Skeletal muscle satellite cell (primary cell): Measurements from ENCODE around the gene SCUBE3.

ENCODE experiments used
- H3K27me3 ChIP-seq: 2 replicates; pipeline ENCODE4 v1.7.0; 2013; ENCODE audit warnings: low read length; ENCODE audit not compliant: control insufficient read depth, insufficient read depth
- H3K36me3 ChIP-seq: 2 replicates; pipeline ENCODE4 v1.7.0; 2013; ENCODE audit warnings: mild to moderate bottlenecking, control low read depth, low read length; ENCODE audit not compliant: insufficient read depth
- H3K4me1 ChIP-seq: 2 replicates; pipeline ENCODE4 v1.7.0; 2013; ENCODE audit warnings: low read length; ENCODE audit not compliant: control insufficient read depth, insufficient read depth
- H3K4me2 ChIP-seq: 2 replicates; pipeline ENCODE4 v1.7.0; 2013; ENCODE audit warnings: mild to moderate bottlenecking, low read length
- H3K4me3 ChIP-seq: 2 replicates; pipeline ENCODE4 v1.7.0; 2013; ENCODE audit warnings: low read length
- H3K9ac ChIP-seq: 2 replicates; pipeline ENCODE4 v1.7.0; 2013; ENCODE audit warnings: mild to moderate bottlenecking, low read depth, low read length, moderate library complexity
- H3K9me3 ChIP-seq: replicated peaks from 2 replicates; pipeline ENCODE4 v1.7.0; 2013; ENCODE audit warnings: mild to moderate bottlenecking, control low read depth, low read length

SCUBE3 gene

DNA sequence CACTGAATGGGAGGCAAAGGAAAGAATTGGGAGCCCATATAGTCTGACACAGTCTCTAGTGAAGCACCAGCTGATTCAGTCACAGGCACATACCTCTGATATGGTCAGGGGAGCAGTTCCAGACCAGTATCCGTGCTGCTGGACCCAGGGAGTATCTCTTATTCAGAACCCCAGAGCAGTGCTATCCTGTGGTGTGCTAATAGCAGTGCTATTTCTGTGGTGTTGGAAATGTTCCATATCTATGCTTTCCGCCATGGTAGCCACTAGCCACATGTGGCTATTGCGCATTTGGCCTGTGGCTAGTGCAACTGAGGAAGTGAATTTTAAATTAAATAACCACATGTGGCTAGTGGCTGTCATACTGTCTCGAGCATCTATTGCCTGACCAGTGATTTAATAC is 11.0 kb downstream of the SCUBE3 start:
- Histone ChIP-seq H3K4me3 (no peak overlapping the region), H3K27me3 (no peaks in the 10 kb centered on the region), H3K36me3 (peaks cover 13% of the 10 kb centered on the region), H3K9ac (no peak overlapping the region), H3K9me3 (no peaks in the 10 kb centered on the region), H3K4me2 (no peak overlapping the region), H3K4me1 (no peaks in the 10 kb centered on the region)

GRCh38 chr6:35228481-35228880 is 14.7 kb downstream of the SCUBE3 start:
- Histone ChIP-seq H3K9ac (no peak overlapping the region), H3K36me3 (peaks cover 35% of the 10 kb centered on the region), H3K4me1 (no peaks in the 10 kb centered on the region), H3K4me3 (no peak overlapping the region), H3K27me3 (no peaks in the 10 kb centered on the region), H3K4me2 (no peak overlapping the region), H3K9me3 (no peaks in the 10 kb centered on the region)

- H3K27me3 ChIP-seq = no peaks in the 10 kb centered on the region
- no peak overlapping the region for H3K4me2 ChIP-seq
- peaks cover 38% of the 10 kb centered on the region for H3K36me3 ChIP-seq
- no peak overlapping the region for H3K9ac ChIP-seq
- H3K4me3 ChIP-seq = no peak overlapping the region
- no peaks in the 10 kb centered on the region for H3K9me3 ChIP-seq
- H3K4me1 ChIP-seq = no peaks in the 10 kb centered on the region
Measured at GRCh38 chr6:35229304-35229703, 15.5 kb downstream of the SCUBE3 start.

DNA sequence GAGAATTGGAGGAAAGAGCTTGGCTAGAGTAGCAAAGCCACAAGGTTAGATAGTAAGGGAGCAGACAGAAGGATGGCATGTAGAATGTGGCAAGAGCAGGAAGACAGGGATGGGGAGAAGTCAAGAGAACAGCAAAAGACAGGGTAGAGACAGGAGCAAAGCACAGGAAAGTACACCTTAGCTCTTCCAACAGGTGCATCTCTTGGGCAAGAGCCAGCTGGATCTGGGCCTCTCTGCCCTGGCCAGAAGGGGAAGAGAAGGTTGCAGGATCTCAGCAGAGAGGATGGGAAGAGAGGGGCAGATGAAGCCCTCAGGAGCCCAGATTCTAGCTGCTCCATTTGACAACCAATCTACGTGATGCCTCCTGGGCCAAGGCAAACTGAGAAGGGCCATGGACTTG is 16.7 kb downstream of the SCUBE3 start:
- Histone ChIP-seq H3K9ac (no peak overlapping the region), H3K4me3 (no peak overlapping the region), H3K4me2 (no peak overlapping the region), H3K4me1 (no peaks in the 10 kb centered on the region), H3K27me3 (no peaks in the 10 kb centered on the region), H3K9me3 (no peaks in the 10 kb centered on the region), H3K36me3 (peaks cover 46% of the 10 kb centered on the region)

- H3K27me3 ChIP-seq = no peaks in the 10 kb centered on the region
- H3K9ac ChIP-seq = no peak overlapping the region
- H3K4me3 ChIP-seq = no peak overlapping the region
- no peaks in the 10 kb centered on the region for H3K4me1 ChIP-seq
- H3K4me2 ChIP-seq = no peak overlapping the region
- H3K36me3 ChIP-seq = peaks cover 46% of the 10 kb centered on the region
- H3K9me3 ChIP-seq = no peaks in the 10 kb centered on the region
Measured at GRCh38 chr6:35230950-35231349, 17.2 kb downstream of the SCUBE3 start.

- H3K4me1 ChIP-seq = no peaks in the 10 kb centered on the region
- no peaks in the 10 kb centered on the region for H3K27me3 ChIP-seq
- H3K4me2 ChIP-seq = no peak overlapping the region
- no peak overlapping the region for H3K4me3 ChIP-seq
- peaks cover 51% of the 10 kb centered on the region for H3K36me3 ChIP-seq
- H3K9me3 ChIP-seq = no peaks in the 10 kb centered on the region
- no peak overlapping the region for H3K9ac ChIP-seq
Measured at GRCh38 chr6:35231563-35231962, 17.8 kb downstream of the SCUBE3 start.

DNA sequence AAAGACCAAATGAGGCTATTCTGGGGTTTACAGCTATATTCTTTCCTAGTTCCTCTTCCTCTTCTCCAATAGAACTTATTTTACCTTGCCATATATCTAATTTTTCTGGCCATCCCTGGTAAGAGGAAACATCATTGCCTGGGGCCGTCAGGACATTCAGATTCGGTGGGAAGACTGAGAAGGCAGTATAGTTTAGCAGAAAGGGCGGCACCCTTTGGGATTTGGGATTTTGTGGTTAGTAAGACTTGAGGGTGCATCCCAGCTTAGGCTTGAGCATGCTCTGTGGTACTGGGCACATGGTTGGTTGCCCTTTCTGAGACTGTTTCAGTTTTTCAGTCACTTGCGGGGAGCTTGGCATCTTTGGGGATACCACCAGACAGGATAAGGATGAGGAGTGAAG is 21.1 kb downstream of the SCUBE3 start:
- no peak overlapping the region for H3K4me2 ChIP-seq
- H3K36me3 ChIP-seq = peaks cover 61% of the 10 kb centered on the region
- no peaks in the 10 kb centered on the region for H3K9me3 ChIP-seq
- H3K27me3 ChIP-seq = no peaks in the 10 kb centered on the region
- H3K9ac ChIP-seq = no peak overlapping the region
- H3K4me1 ChIP-seq = no peaks in the 10 kb centered on the region
- H3K4me3 ChIP-seq = no peak overlapping the region

- Histone ChIP-seq H3K4me2 (no peak overlapping the region), H3K36me3 (peaks cover 64% of the 10 kb centered on the region), H3K9ac (no peak overlapping the region), H3K4me1 (no peaks in the 10 kb centered on the region), H3K9me3 (no peaks in the 10 kb centered on the region), H3K27me3 (no peaks in the 10 kb centered on the region), H3K4me3 (no peak overlapping the region)
Measured at GRCh38 chr6:35236223-35236622, 22.5 kb downstream of the SCUBE3 start.

DNA sequence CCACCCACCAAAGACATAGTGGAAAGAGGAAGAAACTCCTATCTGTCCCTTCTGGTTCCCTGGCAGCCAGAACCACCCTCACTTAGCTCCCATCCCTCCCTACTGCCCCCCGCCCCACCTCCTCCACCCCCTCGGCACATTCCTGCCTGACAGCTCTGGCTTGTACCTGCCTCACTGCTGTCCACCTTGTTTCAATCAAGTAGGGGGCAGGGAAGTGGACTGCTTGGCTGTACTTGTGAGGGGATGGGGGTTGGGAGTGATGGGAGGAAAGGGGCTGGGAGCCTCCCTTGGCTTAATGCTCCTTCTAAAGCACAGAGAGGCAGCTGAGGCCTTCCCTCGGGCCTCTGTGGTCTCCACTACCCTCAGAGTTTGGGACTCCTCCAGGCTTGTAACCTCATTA is 23.7 kb downstream of the SCUBE3 start:
- no peak overlapping the region for H3K4me3 ChIP-seq
- peaks cover 51% of the 10 kb centered on the region for H3K36me3 ChIP-seq
- no peak overlapping the region for H3K9ac ChIP-seq
- H3K27me3 ChIP-seq = no peaks in the 10 kb centered on the region
- no peaks in the 10 kb centered on the region for H3K9me3 ChIP-seq
- no peak overlapping the region for H3K4me2 ChIP-seq
- H3K4me1 ChIP-seq = no peaks in the 10 kb centered on the region

GRCh38 chr6:35238843-35239289 is 25.1 kb downstream of the SCUBE3 start:
- Histone ChIP-seq H3K4me2 (no peak overlapping the region), H3K9ac (no peak overlapping the region), H3K9me3 (no peaks in the 10 kb centered on the region), H3K4me3 (no peak overlapping the region), H3K4me1 (no peaks in the 10 kb centered on the region), H3K27me3 (no peaks in the 10 kb centered on the region), H3K36me3 (peaks cover 41% of the 10 kb centered on the region)

- H3K9ac ChIP-seq = no peak overlapping the region
- H3K27me3 ChIP-seq = no peaks in the 10 kb centered on the region
- H3K4me3 ChIP-seq = no peak overlapping the region
- no peak overlapping the region for H3K4me2 ChIP-seq
- no peaks in the 10 kb centered on the region for H3K9me3 ChIP-seq
- peaks cover 42% of the 10 kb centered on the region for H3K36me3 ChIP-seq
- no peaks in the 10 kb centered on the region for H3K4me1 ChIP-seq
Measured at GRCh38 chr6:35239581-35239980, 25.8 kb downstream of the SCUBE3 start.

GRCh38 chr6:35240838-35241801 is 27.4 kb downstream of the SCUBE3 start:
- no peaks in the 10 kb centered on the region for H3K4me1 ChIP-seq
- no peaks in the 10 kb centered on the region for H3K27me3 ChIP-seq
- peaks cover 51% of the 10 kb centered on the region for H3K36me3 ChIP-seq
- H3K9ac ChIP-seq = no peak overlapping the region
- no peak overlapping the region for H3K4me3 ChIP-seq
- no peaks in the 10 kb centered on the region for H3K9me3 ChIP-seq
- no peak overlapping the region for H3K4me2 ChIP-seq
